Heart left ventricle (tissue), 16 donors: ENCODE data around the gene CSTB. TPM values are rescaled to one million over a fixed set of nuclear protein-coding genes. Genes with fewer than 3 reads are reported as not detected.

ENCODE experiments used
- ATAC-seq, 4 donors: fragments of 200-7000 bp; cut with Tn5 transposase; one replicate each; pipeline ENCODE4 v1.9.1; 2020 to 2022; ENCODE audit warnings: moderate library complexity in 4 of 4, mild to moderate bottlenecking in 3 of 4, moderate number of reproducible peaks in 1 of 4
- DNase-seq, 5 donors: peaks; one replicate each; pipeline ENCODE4 v3.0.0-alpha.2; 2020
- H3K27ac ChIP-seq, 12 donors: fragments of 200-600 bp; sonication (generic) in 4 of 12; one replicate each; pipeline versions ENCODE4 v1.5.0 to v1.8.0; 2016 to 2022; ENCODE audit warnings: mild to moderate bottlenecking in 2 of 12
- H3K27me3 ChIP-seq, 9 donors: fragments of 200-600 bp; sonication (generic) in 2 of 9; one replicate each; pipeline versions ENCODE4 v1.5.1 to v1.8.0; 2016 to 2022; ENCODE audit warnings: mild to moderate bottlenecking in 3 of 9
- H3K36me3 ChIP-seq, 9 donors: fragments of 200-600 bp; sonication (generic) in 2 of 9; one replicate each; pipeline versions ENCODE4 v1.5.0 to v1.8.0; 2018 to 2022; ENCODE audit warnings: mild to moderate bottlenecking in 2 of 9
- H3K4me1 ChIP-seq, 12 donors: fragments of 200-600 bp; sonication (generic) in 4 of 12; one replicate each; pipeline versions ENCODE4 v1.5.0 to v1.8.0; 2016 to 2022; ENCODE audit warnings: mild to moderate bottlenecking in 3 of 12
- H3K4me3 ChIP-seq, 12 donors: fragments of 200-600 bp; sonication (generic) in 4 of 12; one replicate each; pipeline versions ENCODE4 v1.5.0 to v1.8.0; 2017 to 2022; ENCODE audit warnings: mild to moderate bottlenecking in 9 of 12, moderate library complexity in 4 of 12
- H3K9me3 ChIP-seq, 12 donors: fragments of 200-600 bp; sonication (generic) in 4 of 12; one replicate each; pipeline versions ENCODE4 v1.5.0 to v1.8.0; 2016 to 2022; ENCODE audit warnings: mild to moderate bottlenecking in 1 of 12
- POLR2A ChIP-seq, 2 donors: fragments of 450-650 bp; IDR thresholded peaks; one replicate each; pipeline ENCODE4 v1.6.1; 2017; ENCODE audit warnings: antibody characterized with exemption in 2 of 2, mild to moderate bottlenecking in 2 of 2, moderate library complexity in 2 of 2
- WGBS, 4 donors: extraction: QIAGEN DNeasy Blood & Tissue Kit in 2 of 4; methylation state at CpG; one replicate each; pipeline versions ENCODE4 v1.1.5 to v1.1.7; 2013 to 2018; 5-methylcytosine and 5-hydroxymethylcytosine counted together
- intact Hi-C, 10 donors: fragments of 100-400 bp; cut with DNase I; formaldehyde crosslinking; loops; one replicate each; pipeline versions ENCODE4 v1.11.1 to v1.14.2; 2022
- polyA plus RNA-seq, 2 donors: library from polyadenylated mRNA; stranded (reverse); fragments of 200-250 nt; gene quantifications; one replicate each; pipeline ENCODE4 v1.2.3, GENCODE V29; 2013
- total RNA-seq, 9 donors: library from RNA; depleted of rRNA in 2 of 9; stranded (reverse); fragments of >200 nt in 2 of 9; fragmentation: NEBNext Ultra II Directional in 3 of 9; extraction: Animal tissue kit (Norgen Biotek cat#: 25700) in 3 of 9; gene quantifications; one replicate each; pipeline versions ENCODE4 v1.1.0 to v1.2.4, GENCODE V29; 2016 to 2023
- TF ChIP-seq, protein P1 (sequence below), 12 donors: fragments of 200-600 bp; sonication (generic) in 4 of 12; IDR thresholded peaks; one replicate each; pipeline versions ENCODE4 v1.5.0 to v1.8.0; 2018 to 2022; ENCODE audit warnings: antibody characterized with exemption in 12 of 12, mild to moderate bottlenecking in 5 of 12
- donor health status: ischemic (EF 13 %, LVEDD 7.1; RV severe dilation, severe dysfunction).
- donor health status: healthy with polysubstance abuse.
- donor health status: DM: no; HTN: yes; CAD: no.
- donor health status: DM: no; HTN: no; CAD: no.
- donor health status: ischemic (EF 25% LVEDD 6.9; RV normal size, moderate dysfunction).
- donor health status: ischemic (EF 25% LVEDD 5.7; RV mildly dilated, moderate dysfunction).
- donor health status: healthy.
- donor health status: DM: yes; HTN: yes; CAD: no.
- donor health status: ischemic (EF 35%, LVEDD 5.7; RV mildly dilated, moderate dysfunction).
- donor health status: nonischemic (EF 11% LVEDD 7.7; RV severe dilation, severe dysfunction).
- donor health status: DM: yes; HTN: yes; CAD: no.
- donor health status: PGD.
- donor health status: ischemic (EF 29% LVEDD 5.4; RV normal size, mild dysfunction).
- donor health status: nonischemic (EF 23%, LVEDD 6.1; RV moderate dilation, normal function).

CSTB gene
- total and polyA plus RNA-seq, 11 donors = 7.8 to 77.0 (median 36.1) TPM

- WGBS, 4 donors = 76 to 98% (median 87%) methylated on average over 6 of the region's 6 CpGs
- intact Hi-C loops = loop anchor here in 1 of 10 donors (10.0 kb wide), 1 partner anchor 57 kb away; no protein-coding TSS in a partner anchor
Observed at GRCh38 chr21:43781846-43782245, 5.7 kb upstream of the CSTB start.

DNA sequence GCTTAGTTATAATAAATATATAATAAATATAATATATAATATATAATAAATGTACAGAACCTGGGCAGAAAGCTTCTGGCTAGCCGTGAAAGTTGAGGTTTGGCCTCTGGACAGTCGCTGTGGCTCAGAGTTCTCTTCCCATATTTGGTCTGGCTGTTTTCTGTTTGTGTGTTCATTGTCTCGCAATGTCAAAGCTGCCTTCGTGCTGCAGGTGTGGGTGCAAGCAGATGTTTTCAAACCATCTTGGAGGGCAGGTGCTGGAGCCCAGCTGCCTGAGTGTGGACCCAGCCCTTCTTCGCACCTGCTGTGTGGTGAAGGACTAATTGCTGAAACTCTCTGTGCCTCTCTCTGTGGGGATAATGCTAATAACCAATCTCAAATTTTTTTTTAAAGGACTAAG is 3.6 kb upstream of the CSTB start:
- WGBS, 4 donors = 82 to 87% (median 86%) methylated on average over 5 of the region's 5 CpGs
- H3K4me3 ChIP-seq = no peak overlapping the region
- TF ChIP-seq, protein P1, sequence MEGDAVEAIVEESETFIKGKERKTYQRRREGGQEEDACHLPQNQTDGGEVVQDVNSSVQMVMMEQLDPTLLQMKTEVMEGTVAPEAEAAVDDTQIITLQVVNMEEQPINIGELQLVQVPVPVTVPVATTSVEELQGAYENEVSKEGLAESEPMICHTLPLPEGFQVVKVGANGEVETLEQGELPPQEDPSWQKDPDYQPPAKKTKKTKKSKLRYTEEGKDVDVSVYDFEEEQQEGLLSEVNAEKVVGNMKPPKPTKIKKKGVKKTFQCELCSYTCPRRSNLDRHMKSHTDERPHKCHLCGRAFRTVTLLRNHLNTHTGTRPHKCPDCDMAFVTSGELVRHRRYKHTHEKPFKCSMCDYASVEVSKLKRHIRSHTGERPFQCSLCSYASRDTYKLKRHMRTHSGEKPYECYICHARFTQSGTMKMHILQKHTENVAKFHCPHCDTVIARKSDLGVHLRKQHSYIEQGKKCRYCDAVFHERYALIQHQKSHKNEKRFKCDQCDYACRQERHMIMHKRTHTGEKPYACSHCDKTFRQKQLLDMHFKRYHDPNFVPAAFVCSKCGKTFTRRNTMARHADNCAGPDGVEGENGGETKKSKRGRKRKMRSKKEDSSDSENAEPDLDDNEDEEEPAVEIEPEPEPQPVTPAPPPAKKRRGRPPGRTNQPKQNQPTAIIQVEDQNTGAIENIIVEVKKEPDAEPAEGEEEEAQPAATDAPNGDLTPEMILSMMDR (IDR thresholded peaks at IDR 0.05) = no peak
- no peak for TF ChIP-seq POLR2A (IDR thresholded peaks at IDR 0.05)
- peaks cover 0 to 23% (median 9%) of the 10 kb centered on the region in 12 donors for H3K4me1 ChIP-seq
- ATAC-seq (no peak), DNase-seq (no peak)
- no peaks in the 10 kb centered on the region for H3K27me3 ChIP-seq
- H3K27ac ChIP-seq = peak overlapping the region in 1 of 12 donors; percentile 61
- intact Hi-C loops = loop anchor here in 6 of 10 donors (5.0 to 10.0 kb wide), 4 partner anchors 52 to 115 kb away; partner anchors contain the start of gene PDXK (in 1 of the 6)
- H3K9me3 ChIP-seq = no peaks in the 10 kb centered on the region
- H3K36me3 ChIP-seq = peaks cover 0 to 2% (median 0%) of the 10 kb centered on the region in 9 donors

More at GRCh38 chr21:43781846-43782245, 5.7 kb upstream of the CSTB start:
- Histone ChIP-seq H3K4me3 (no peak overlapping the region), H3K36me3 (no peaks in the 10 kb centered on the region), H3K4me1 (peaks cover 0 to 14% (median 0%) of the 10 kb centered on the region in 12 donors), H3K9me3 (no peaks in the 10 kb centered on the region), H3K27me3 (no peaks in the 10 kb centered on the region), H3K27ac (no peak overlapping the region)
- no peak for TF ChIP-seq POLR2A (IDR thresholded peaks at IDR 0.05)
- TF ChIP-seq, protein P1 (IDR thresholded peaks at IDR 0.05) = no peak
- DNase-seq (no peak), ATAC-seq (no peak)

DNA sequence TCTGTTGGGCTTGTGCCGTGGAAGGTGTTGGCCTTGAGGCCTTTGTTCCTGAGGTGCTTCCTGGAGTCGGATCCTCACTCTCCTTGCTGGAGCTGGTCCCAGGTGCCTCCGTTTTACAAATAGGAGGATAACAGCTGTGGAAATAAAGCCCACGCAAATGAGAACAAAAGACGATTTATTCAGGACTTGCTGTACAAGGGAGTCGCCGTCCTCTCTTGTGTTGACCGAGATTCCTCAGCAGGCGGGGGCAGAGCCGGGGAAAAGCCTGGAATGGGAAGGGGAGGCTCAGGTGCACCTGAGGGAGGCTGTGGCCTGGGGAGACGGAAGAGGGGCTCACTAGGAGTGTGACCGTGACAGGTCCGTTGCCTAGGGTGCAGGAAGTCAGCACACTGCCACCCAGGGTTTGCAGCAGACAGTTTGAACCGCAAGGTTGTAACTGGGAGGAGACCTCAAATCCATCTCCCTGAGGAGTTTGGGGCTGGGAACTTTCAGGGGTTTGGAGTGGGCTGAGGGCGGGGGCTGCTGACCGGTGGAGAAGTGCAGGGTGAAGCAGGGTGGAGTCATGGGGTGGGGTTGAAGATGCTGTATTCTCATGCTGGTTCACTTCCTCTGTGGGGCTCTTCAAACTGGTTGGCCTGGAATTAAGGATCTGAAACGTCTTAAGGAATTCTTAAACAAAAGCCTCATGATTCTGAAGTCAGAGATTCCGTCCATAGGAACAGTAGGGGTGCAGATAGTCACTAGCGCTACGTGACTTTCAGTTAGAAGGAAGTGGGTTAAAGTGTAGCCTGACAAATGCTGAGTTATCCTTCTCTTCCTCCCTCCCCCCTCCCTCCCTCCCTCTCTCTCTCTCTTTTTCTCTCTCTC is 2.6 kb upstream of the CSTB start:
- intact Hi-C loops = loop anchor here in 5 of 10 donors (5.0 to 10.0 kb wide), 4 partner anchors 51 to 114 kb away; partner anchors contain the start of gene PDXK (in 1 of the 5)
- TF ChIP-seq, protein P1 (IDR thresholded peaks at IDR 0.05) = no peak
- TF ChIP-seq POLR2A (IDR thresholded peaks at IDR 0.05) = no peak
- H3K4me1 ChIP-seq = peaks cover 0 to 33% (median 14%) of the 10 kb centered on the region in 12 donors

GRCh38 chr21:43777953-43778352 is 1.8 kb upstream of the CSTB start:
- peak overlapping the region in 2 of 12 donors; percentile 19 to 61 for H3K27ac ChIP-seq
- TF ChIP-seq, protein P1 (IDR thresholded peaks at IDR 0.05) = no peak
- no peak for TF ChIP-seq POLR2A (IDR thresholded peaks at IDR 0.05)
- intact Hi-C loops = loop anchor here in 5 of 10 donors (2.0 to 10.0 kb wide), 5 partner anchors 49 to 113 kb away; partner anchors contain the start of gene PDXK (in 1 of the 5)

More for the DNA sequence above, 2.6 kb upstream of the CSTB start:
- Histone ChIP-seq H3K4me3 (no peak overlapping the region), H3K27me3 (no peaks in the 10 kb centered on the region), H3K36me3 (peaks cover 0 to 12% (median 8%) of the 10 kb centered on the region in 9 donors), H3K27ac (peak overlapping the region in 4 of 12 donors; percentile 20 to 61 (median 26)), H3K9me3 (no peaks in the 10 kb centered on the region)
- peak in 1 of 5 donors; percentile 57 for DNase-seq
- no peak for ATAC-seq
- 50 to 61% (median 56%) methylated on average over 20 of the region's 20 CpGs for WGBS, 4 donors

More at GRCh38 chr21:43777953-43778352, 1.8 kb upstream of the CSTB start:
- WGBS, 4 donors = 91 to 96% (median 94%) methylated on average over 5 of the region's 5 CpGs
- DNase-seq (no peak), ATAC-seq (no peak)
- H3K27me3 ChIP-seq = no peaks in the 10 kb centered on the region
- H3K9me3 ChIP-seq = no peaks in the 10 kb centered on the region
- H3K4me1 ChIP-seq = peaks cover 0 to 34% (median 15%) of the 10 kb centered on the region in 12 donors
- H3K4me3 ChIP-seq = no peak overlapping the region
- H3K36me3 ChIP-seq = peaks cover 0 to 20% (median 15%) of the 10 kb centered on the region in 9 donors
